HG03097 (cell line): ENCODE measurements around the gene GUCA1C.

Experiments used
- ATAC-seq: cut with Tn5 transposase; IDR thresholded peaks from one replicate; pipeline ENCODE4 v1.9.1; 2021; ENCODE audit not compliant: unreplicated experiment, low FRiP score

GUCA1C gene

GRCh38 chr3:108953700-108954099 lies at the start of gene GUCA1C:
Gene GUCA1C, minus strand, starts transcription at chr3:108953879. Its CDS starts 117 bp downstream, at chr3:108953762.
- no peak for ATAC-seq

- ATAC-seq, result no peak
Observed at GRCh38 chr3:108998436-108998835, 44.8 kb upstream of the GUCA1C start.

GRCh38 chr3:108985844-108986243 lies 32.2 kb upstream of the GUCA1C start:
- no peak for ATAC-seq

- no peak for ATAC-seq
Observed at GRCh38 chr3:108983051-108983450, 29.4 kb upstream of the GUCA1C start.

GRCh38 chr3:108976058-108976457 lies 22.4 kb upstream of the GUCA1C start:
- ATAC-seq, result no peak

- ATAC-seq, result no peak
Observed at GRCh38 chr3:108973019-108973418, 19.3 kb upstream of the GUCA1C start.

GRCh38 chr3:108972482-108972881 lies 18.8 kb upstream of the GUCA1C start:
- no peak for ATAC-seq

GRCh38 chr3:108970561-108970960 lies 16.9 kb upstream of the GUCA1C start:
- ATAC-seq, result no peak

- ATAC-seq, result no peak
Observed at GRCh38 chr3:108966773-108967172, 13.1 kb upstream of the GUCA1C start.

GRCh38 chr3:108959017-108959416 lies 5.3 kb upstream of the GUCA1C start:
- ATAC-seq, result no peak

GRCh38 chr3:108953210-108953609 lies 469 bp downstream of the GUCA1C start:
- ATAC-seq, result no peak

- no peak for ATAC-seq
Observed at GRCh38 chr3:108951820-108952501, 1.7 kb downstream of the GUCA1C start.

- ATAC-seq, result no peak
Observed at GRCh38 chr3:108947855-108948254, 5.8 kb downstream of the GUCA1C start.

- ATAC-seq, result no peak
Observed at GRCh38 chr3:108946292-108947285, 7.1 kb downstream of the GUCA1C start.

- no peak for ATAC-seq
Observed at GRCh38 chr3:108940568-108941263, 13.0 kb downstream of the GUCA1C start.

- ATAC-seq, result no peak
Observed at GRCh38 chr3:108940166-108940565, 13.5 kb downstream of the GUCA1C start.

GRCh38 chr3:108936924-108937689 lies 16.6 kb downstream of the GUCA1C start:
- no peak for ATAC-seq

GRCh38 chr3:108931035-108931434 lies 22.6 kb downstream of the GUCA1C start:
- ATAC-seq, result no peak

- no peak for ATAC-seq
Observed at GRCh38 chr3:108918866-108919265, 34.8 kb downstream of the GUCA1C start.
